GM12801 (cell line): Measurements from ENCODE around the gene SHISA5.

Source experiments
- TF ChIP-seq, protein P1 (sequence below): IDR thresholded peaks from one replicate; pipeline ENCODE4 v1.5.1; 2011; ENCODE audit warnings: control low read depth; ENCODE audit not compliant: insufficient read length; ENCODE audit errors: extremely low read depth

SHISA5 gene

DNA sequence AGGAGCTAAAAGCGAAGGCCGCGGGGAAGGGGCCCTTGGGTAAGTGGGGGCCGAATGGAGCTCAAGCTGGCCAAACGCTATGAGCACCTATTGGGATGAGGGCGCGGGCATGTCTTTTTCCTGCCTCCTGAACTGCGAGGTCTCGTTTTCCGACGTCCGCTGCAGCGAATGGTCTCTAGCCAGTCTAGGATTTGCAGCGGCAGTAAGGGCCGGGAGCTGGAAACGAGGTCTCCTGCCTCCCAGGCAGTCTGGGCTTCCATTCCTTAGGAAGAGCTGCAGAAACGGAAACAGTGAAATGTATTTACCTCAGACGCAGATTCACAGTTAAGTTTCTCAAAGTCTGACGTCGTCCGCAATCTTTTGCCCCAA, 63.4 kb downstream of the SHISA5 start:
- TF ChIP-seq, protein P1, sequence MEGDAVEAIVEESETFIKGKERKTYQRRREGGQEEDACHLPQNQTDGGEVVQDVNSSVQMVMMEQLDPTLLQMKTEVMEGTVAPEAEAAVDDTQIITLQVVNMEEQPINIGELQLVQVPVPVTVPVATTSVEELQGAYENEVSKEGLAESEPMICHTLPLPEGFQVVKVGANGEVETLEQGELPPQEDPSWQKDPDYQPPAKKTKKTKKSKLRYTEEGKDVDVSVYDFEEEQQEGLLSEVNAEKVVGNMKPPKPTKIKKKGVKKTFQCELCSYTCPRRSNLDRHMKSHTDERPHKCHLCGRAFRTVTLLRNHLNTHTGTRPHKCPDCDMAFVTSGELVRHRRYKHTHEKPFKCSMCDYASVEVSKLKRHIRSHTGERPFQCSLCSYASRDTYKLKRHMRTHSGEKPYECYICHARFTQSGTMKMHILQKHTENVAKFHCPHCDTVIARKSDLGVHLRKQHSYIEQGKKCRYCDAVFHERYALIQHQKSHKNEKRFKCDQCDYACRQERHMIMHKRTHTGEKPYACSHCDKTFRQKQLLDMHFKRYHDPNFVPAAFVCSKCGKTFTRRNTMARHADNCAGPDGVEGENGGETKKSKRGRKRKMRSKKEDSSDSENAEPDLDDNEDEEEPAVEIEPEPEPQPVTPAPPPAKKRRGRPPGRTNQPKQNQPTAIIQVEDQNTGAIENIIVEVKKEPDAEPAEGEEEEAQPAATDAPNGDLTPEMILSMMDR, result no peak

DNA sequence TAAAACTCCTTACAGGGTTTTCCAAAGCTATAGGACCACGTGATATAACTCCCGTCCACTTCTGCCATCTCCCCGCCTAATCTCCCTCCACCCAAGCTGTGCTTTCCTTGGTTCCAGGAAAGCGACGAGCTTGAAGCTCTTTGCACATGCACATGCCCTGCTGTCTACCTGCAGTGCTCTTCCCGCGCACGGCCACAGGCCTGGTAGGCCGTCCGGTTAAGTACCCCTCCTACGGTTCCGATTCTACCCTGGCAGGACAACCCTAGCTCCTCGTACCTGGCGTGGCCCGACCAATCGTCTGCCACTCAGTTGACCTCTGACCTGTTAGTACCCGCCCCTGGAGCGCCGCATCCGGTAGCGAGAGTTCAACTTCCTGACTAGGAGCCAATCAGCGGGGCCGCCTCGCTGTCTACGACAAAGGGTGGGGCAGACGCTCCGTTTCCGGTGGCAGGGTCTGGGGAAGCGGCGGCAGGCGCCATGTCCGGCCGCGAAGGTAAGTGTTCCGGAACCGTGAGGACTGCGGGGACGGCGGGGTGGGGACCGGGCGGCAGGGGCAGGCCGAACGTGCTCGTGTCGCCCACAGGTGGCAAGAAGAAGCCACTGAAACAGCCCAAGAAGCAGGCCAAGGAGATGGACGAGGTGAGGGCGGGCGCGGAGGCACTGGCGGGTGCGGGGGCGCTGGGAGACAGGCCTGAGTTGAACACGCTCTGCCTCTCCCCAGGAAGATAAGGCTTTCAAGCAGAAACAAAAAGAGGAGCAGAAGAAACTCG, 64.0 kb downstream of the SHISA5 start, which contains the start of the genes CCDC51 and TMA7:
TSS of gene CCDC51 (minus strand) at position 300 of the 770 bp plus-strand sequence. CDS start 4,991 bp downstream, outside the sequence.
TSS of gene TMA7 (plus strand) at position 438 of the 770 bp plus-strand sequence. CDS start at position 478, 40 bp downstream.
- TF ChIP-seq, protein P1, result no peak

DNA sequence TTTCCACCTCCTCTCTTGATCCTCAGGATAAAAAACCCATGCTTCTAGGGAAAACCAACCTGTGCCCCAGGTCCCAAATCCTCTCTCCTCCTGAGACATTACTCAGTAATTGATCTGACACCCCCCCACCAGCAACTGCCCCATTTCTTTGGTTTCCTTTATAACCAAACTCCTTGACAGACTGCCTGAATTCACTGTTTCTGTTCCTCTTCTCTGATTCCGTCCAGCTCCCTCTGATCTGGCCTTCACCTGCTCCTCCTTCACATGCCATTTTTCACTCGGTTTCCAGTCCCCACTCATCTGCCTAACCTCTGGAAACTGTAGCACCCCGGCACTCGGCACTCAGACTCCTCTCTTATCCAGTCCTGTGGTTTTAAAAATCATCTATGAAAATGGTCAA, 66.2 kb downstream of the SHISA5 start:
- TF ChIP-seq, protein P1, result no peak

DNA sequence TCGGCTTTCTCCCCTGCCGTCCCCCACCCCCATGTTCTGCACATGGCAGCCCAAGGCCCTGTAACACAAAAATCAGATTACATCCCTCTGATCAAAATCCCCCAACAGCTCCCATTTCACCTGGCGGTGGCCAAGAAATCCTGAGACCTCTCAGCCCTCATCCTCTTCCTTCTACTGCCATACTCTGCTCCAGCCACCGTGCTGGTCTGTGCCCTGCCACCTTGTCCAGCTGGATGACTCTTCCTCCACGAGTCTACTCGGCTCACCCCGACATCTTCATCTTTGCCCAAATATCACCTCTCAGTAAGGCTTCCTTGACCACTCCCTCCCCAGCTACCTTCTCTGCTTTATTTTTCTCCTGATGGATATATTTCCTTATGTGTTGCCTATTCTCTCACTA, 67.1 kb downstream of the SHISA5 start:
- TF ChIP-seq, protein P1, result no peak

DNA sequence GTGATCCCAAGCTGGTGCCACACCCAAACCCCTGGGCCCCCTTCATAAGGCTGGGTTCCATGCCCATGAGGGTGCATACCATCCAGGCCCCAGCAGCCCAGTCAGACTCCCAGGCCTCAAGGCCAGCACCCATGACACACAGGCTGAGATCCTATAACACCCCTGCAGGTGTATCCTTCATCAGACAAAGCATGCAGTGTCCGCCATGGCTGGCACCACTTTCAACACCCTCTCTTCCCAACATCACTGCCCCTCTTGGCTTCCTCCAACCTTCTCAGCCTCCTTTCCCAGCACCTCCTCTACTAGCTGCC, 67.5 kb downstream of the SHISA5 start:
- TF ChIP-seq, protein P1, result no peak

DNA sequence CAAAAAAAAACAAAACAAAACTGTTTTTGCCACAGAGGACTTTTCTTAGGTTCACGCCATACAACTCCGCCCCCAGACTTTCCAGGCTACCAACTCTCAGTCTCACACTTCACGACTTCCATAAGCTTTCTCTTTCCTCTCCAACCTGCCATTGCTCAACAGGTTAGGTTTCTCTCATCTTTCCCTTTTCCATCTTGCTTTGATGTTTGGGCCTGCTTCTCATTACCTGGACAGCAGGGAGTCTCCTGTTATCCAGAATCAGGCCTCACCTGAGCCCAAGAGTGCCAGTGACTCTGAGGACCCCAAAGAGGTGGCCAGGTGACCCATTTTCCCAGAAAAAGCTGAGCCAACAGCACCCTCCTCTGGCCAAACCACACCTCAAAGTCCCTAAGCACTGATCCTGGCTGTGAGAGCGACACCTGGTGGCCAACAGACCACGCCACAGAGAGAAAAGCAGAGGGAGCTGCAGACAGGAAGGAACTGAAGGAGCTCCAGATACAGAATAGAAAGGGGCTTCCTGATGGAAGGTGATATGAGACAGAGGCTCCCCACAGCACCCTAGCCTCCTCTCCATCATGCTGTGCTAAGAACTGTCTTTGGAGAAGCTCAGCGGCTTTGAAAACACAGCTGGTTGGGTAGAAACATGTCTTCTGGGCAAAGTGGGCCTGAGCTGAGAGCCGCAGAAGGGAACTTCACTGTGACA, 68.0 kb downstream of the SHISA5 start:
- TF ChIP-seq, protein P1, result peak; percentile 87

DNA sequence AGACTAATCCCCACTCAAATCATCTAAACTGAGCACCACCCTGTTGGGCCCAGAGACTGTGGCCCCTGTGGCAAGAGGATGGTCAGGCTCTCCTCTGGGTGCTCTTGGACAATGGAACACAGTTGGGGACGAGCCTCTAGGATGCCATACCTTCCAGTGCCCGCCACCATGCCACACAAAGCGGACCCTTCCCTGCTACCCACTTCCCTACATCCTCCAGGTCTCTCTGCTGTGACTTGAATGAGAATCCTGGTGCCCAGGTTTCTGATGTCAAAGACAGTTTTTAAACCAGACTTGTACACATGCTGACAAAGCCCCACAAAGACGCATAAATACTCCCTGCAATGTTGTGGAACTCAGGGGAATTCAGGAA, 68.8 kb downstream of the SHISA5 start:
- TF ChIP-seq, protein P1, result no peak
